ENCODE results near the gene ZNF358.

DNA sequence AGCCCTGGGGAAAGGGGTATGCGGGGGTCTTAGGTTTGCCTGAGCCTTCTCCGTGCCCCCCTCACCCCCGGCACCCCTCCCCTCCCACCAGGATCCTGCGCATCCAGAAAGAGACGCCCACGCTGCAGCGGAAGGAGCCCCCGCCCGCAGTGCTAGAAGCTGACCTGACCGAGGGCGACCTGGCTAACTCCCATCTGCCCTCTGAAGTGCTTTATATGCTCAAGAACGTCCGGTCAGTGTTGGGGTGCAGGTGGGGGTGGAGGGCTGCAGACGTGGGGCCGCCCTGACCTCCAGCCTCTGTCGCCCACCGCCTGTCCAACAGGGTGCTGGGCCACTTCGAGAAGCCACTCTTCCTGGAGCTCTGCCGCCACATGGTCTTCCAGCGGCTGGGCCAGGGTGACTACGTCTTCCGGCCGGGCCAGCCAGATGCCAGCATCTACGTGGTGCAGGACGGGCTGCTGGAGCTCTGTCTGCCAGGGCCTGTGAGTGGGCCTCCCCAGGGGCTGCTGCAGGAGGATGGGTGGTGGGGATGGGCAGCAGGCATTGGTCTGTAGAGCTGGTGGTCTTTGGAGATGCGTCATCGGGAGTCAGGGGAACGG is 24.0 kb downstream of the ZNF358 start:
- no peak for TF ChIP-seq EZH2 (IDR thresholded peaks at IDR 0.05; ENCODE audit: low read length, missing control alignments)
- TF ChIP-seq CTCF (conservative IDR thresholded peaks at IDR 0.05 in 1 of 2, IDR thresholded peaks at IDR 0.05 in 1 of 2; ENCODE audit: low read depth in 1 of 2, low read length in 2 of 2) = no peak

Data from fibroblast of lung (primary cell).